GM06990 (cell line): ENCODE results near the gene KRTAP9-6.
"Not testable (repeated sequence)": the region's sequence is repeated elsewhere in the genome, so short reads cannot be mapped to it uniquely, and the experiment has no call there.

Experiments used
- DNase-seq: peaks from one replicate; pipeline ENCODE4 v3.0.0-alpha.2; 2011; ENCODE audit not compliant: insufficient read length; ENCODE audit errors: extremely low read depth
- H3K27me3 ChIP-seq: replicated peaks from 2 replicates; pipeline ENCODE4 v1.6.0; 2011; ENCODE audit warnings: low read length; ENCODE audit not compliant: control insufficient read depth, insufficient read depth
- H3K36me3 ChIP-seq: 2 replicates; pipeline ENCODE4 v1.5.1; 2011; ENCODE audit warnings: low read length; ENCODE audit not compliant: control insufficient read depth, insufficient read depth
- H3K4me3 ChIP-seq: replicated peaks from 2 replicates; pipeline ENCODE4 v1.5.1; 2011; ENCODE audit warnings: low read depth, mild to moderate bottlenecking, control low read depth, low read length
- CTCF ChIP-seq: IDR thresholded peaks from 2 replicates; pipeline ENCODE4 v1.5.1; 2011; ENCODE audit warnings: low read length, control low read depth, mild to moderate bottlenecking, inconsistent platforms; ENCODE audit not compliant: insufficient read depth, poor library complexity, severe bottlenecking

KRTAP9-6 gene

GRCh38 chr17:41271858-41272257 lies 6.7 kb downstream of the KRTAP9-6 start:
- no peaks in the 10 kb centered on the region for H3K36me3 ChIP-seq
- H3K4me3 ChIP-seq, result no peak overlapping the region
- DNase-seq, result no peak
- no peak for TF ChIP-seq CTCF
- no peaks in the 10 kb centered on the region; the same call in 1 of the 2 replicates for H3K27me3 ChIP-seq

- H3K27me3 ChIP-seq, H3K36me3 ChIP-seq, H3K4me3 ChIP-seq, DNase-seq: not testable (repeated sequence)
These were observed 10.5 kb downstream of the KRTAP9-6 start, which contains the start of gene KRTAP9-7 for GRCh38 chr17:41275648-41276190. TSS of gene KRTAP9-7 (plus strand) at chr17:41275698. CDS start at chr17:41275698, 0 bp downstream.

- no peak for TF ChIP-seq CTCF
- Histone ChIP-seq H3K27me3 (no peaks in the 10 kb centered on the region; the same call in 1 of the 2 replicates), H3K4me3 (no peak overlapping the region), H3K36me3 (no peaks in the 10 kb centered on the region)
- DNase-seq, result no peak
These were observed 13.2 kb downstream of the KRTAP9-6 start for GRCh38 chr17:41278176-41278955.

GRCh38 chr17:41284043-41284442 lies 18.9 kb downstream of the KRTAP9-6 start:
- no peak for DNase-seq
- Histone ChIP-seq H3K36me3 (no peaks in the 10 kb centered on the region), H3K4me3 (no peak overlapping the region), H3K27me3 (no peaks in the 10 kb centered on the region)
- TF ChIP-seq CTCF, result no peak

- H3K36me3 ChIP-seq, result no peaks in the 10 kb centered on the region
- no peaks in the 10 kb centered on the region for H3K27me3 ChIP-seq
- DNase-seq, result no peak
- no peak overlapping the region for H3K4me3 ChIP-seq
- no peak for TF ChIP-seq CTCF
These were observed 19.4 kb downstream of the KRTAP9-6 start for GRCh38 chr17:41284546-41284945.

GRCh38 chr17:41287050-41287449 lies 21.9 kb downstream of the KRTAP9-6 start:
- no peaks in the 10 kb centered on the region for H3K36me3 ChIP-seq
- H3K27me3 ChIP-seq, result no peaks in the 10 kb centered on the region
- no peak for DNase-seq
- TF ChIP-seq CTCF, result no peak
- H3K4me3 ChIP-seq, result no peak overlapping the region
